HEK293 (cell line): ENCODE results near the gene KLK1.

Source experiments
- CTCF ChIA-PET: fragments of 350-600 bp; formaldehyde crosslinking; extraction: SDS; loops from one replicate; lab custom pipeline; 2021; ENCODE audit warnings: antibody characterized with exemption; lab: Yijun Ruan, JAX
- POLR2A ChIA-PET: fragments of 300-600 bp; formaldehyde crosslinking; extraction: SDS; loops from one replicate; lab custom pipeline; 2020; ENCODE audit warnings: antibody characterized with exemption, inconsistent platforms; lab: Yijun Ruan, JAX
- H3K27ac ChIP-seq: fragments of 200-500 bp; sonication (Bioruptor generic); 2 replicates; pipeline ENCODE4 v1.5.1; 2014; ENCODE audit warnings: low read depth, low read length, control low read depth, inconsistent platforms; ENCODE audit errors: extremely low read depth
- H3K36me3 ChIP-seq, 2 experiments: fragments of 200-500 bp in 1 of 2; sonication (Bioruptor generic) in 1 of 2; 1 replicate in 1 of 2; 2 replicates in 1 of 2; pipeline ENCODE4 v1.5.1; 2014 to 2017; ENCODE audit warnings: inconsistent platforms in 2 of 2, low read length in 2 of 2; ENCODE audit not compliant: control insufficient read depth in 2 of 2, insufficient read depth in 1 of 2
- H3K4me1 ChIP-seq: fragments of 200-500 bp; sonication (Bioruptor generic); 2 replicates; pipeline ENCODE4 v1.5.1; 2014; ENCODE audit warnings: mild to moderate bottlenecking, low read length, inconsistent platforms; ENCODE audit not compliant: control insufficient read depth, insufficient read depth
- H3K4me3 ChIP-seq: 2 replicates; pipeline ENCODE4 v1.5.1; 2011; ENCODE audit warnings: low read depth, mild to moderate bottlenecking, control low read depth, low read length, moderate library complexity
- H3K9me3 ChIP-seq: fragments of 200-500 bp; sonication (Bioruptor generic); 2 replicates; pipeline ENCODE4 v1.5.1; 2014; ENCODE audit warnings: low read depth, low read length, inconsistent platforms; ENCODE audit not compliant: control insufficient read depth, insufficient read depth
- ELK4 ChIP-seq: IDR thresholded peaks from 2 replicates; pipeline ENCODE4 v1.6.1; 2011; ENCODE audit warnings: mild to moderate bottlenecking, low read depth, low read length, borderline replicate concordance
- PRDM6 ChIP-seq: fragments of 450-650 bp; formaldehyde crosslinking; IDR thresholded peaks from 2 replicates; pipeline ENCODE4 v1.5.1; 2017; ENCODE audit warnings: missing biosample characterization, missing genetic modification characterization
- REST ChIP-seq: fragments of 450-650 bp; formaldehyde crosslinking; IDR thresholded peaks from 2 replicates; pipeline ENCODE4 v1.5.1; 2016; ENCODE audit warnings: missing biosample characterization, missing genetic modification characterization
- TRIM28 ChIP-seq: IDR thresholded peaks from 2 replicates; pipeline ENCODE4 v1.6.1; 2011; ENCODE audit warnings: low read length, control low read depth, borderline replicate concordance
- WT1 ChIP-seq: fragments of 450-650 bp; formaldehyde crosslinking; IDR thresholded peaks from 2 replicates; pipeline ENCODE4 v1.5.1; 2016; ENCODE audit warnings: missing biosample characterization, missing genetic modification characterization
- ZBTB1 ChIP-seq: fragments of 450-650 bp; formaldehyde crosslinking; IDR thresholded peaks from 2 replicates; pipeline ENCODE4 v1.5.1; 2016; ENCODE audit warnings: missing biosample characterization, missing genetic modification characterization
- ZNF211 ChIP-seq: fragments of 450-650 bp; formaldehyde crosslinking; IDR thresholded peaks from 2 replicates; pipeline ENCODE4 v1.5.1; 2016; ENCODE audit warnings: low read depth, missing biosample characterization, missing genetic modification characterization
- ZNF239 ChIP-seq: fragments of 450-650 bp; formaldehyde crosslinking; IDR thresholded peaks from 2 replicates; pipeline ENCODE4 v1.5.1; 2016; ENCODE audit warnings: missing biosample characterization, missing genetic modification characterization
- ZNF558 ChIP-seq: fragments of 450-650 bp; formaldehyde crosslinking; IDR thresholded peaks from 2 replicates; pipeline ENCODE4 v1.5.1; 2016; ENCODE audit warnings: missing biosample characterization, missing genetic modification characterization
- ZNF704 ChIP-seq: fragments of 450-650 bp; formaldehyde crosslinking; IDR thresholded peaks from 2 replicates; pipeline ENCODE4 v1.5.1; 2016; ENCODE audit warnings: missing biosample characterization, missing genetic modification characterization
- ZNF747 ChIP-seq: fragments of 450-650 bp; formaldehyde crosslinking; IDR thresholded peaks from 2 replicates; pipeline ENCODE4 v1.5.1; 2016; ENCODE audit warnings: missing biosample characterization, missing genetic modification characterization
- TF ChIP-seq, protein P1 (sequence below): fragments of 450-650 bp; formaldehyde crosslinking; IDR thresholded peaks from 2 replicates; pipeline ENCODE4 v1.5.1; 2016; ENCODE audit warnings: missing biosample characterization, missing genetic modification characterization
- TF ChIP-seq, protein P2 (sequence below): fragments of 450-650 bp; formaldehyde crosslinking; IDR thresholded peaks from 2 replicates; pipeline ENCODE4 v1.5.1; 2016; ENCODE audit warnings: missing biosample characterization, missing genetic modification characterization

Gene KLK1

DNA sequence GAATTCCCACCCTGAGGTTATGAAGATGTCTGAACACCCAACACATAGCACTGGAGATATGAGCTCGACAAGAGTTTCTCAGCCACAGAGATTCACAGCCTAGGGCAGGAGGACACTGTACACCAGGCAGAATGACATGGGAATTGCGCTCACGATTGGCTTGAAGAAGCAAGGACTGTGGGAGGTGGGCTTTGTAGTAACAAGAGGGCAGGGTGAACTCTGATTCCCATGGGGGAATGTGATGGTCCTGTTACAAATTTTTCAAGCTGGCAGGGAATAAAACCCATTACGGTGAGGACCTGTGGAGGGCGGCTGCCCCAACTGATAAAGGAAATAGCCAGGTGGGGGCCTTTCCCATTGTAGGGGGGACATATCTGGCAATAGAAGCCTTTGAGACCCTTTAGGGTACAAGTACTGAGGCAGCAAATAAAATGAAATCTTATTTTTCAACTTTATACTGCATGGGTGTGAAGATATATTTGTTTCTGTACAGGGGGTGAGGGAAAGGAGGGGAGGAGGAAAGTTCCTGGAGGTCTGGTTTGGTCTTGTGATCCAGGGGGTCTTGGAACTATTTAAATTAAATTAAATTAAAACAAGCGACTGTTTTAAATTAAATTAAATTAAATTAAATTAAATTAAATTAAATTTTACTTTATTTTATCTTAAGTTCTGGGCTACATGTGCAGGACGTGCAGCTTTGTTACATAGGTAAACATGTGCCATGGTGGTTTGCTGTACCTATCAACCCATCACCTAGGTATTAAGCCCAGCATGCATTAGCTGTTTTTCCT, 38.1 kb upstream of the KLK1 start:
- no peaks in the 10 kb centered on the region for H3K36me3 ChIP-seq
- H3K4me3 ChIP-seq = no peak overlapping the region
- no peak overlapping the region for H3K27ac ChIP-seq
- ChIA-PET CTCF (interaction anchor here (0.6 to 0.8 kb wide), 2 partner anchors 46 to 155 kb away, joined by 3 to 4 read pairs; no protein-coding TSS in a partner anchor), POLR2A (interaction anchor here (1.0 kb wide), 1 partner anchor 57 kb away, joined by 3 read pairs; no protein-coding TSS in a partner anchor)
- TF ChIP-seq ZNF704 (tag by site-specific recombination) (no peak), ZNF239 (tag by site-specific recombination) (no peak), ZNF747 (tag by site-specific recombination) (no peak), ELK4 (no peak), REST (no peak), ZBTB1 (tag by site-specific recombination) (no peak), WT1 (tag by site-specific recombination) (no peak), ZNF558 (tag by site-specific recombination) (no peak)
- TF ChIP-seq, protein P1, sequence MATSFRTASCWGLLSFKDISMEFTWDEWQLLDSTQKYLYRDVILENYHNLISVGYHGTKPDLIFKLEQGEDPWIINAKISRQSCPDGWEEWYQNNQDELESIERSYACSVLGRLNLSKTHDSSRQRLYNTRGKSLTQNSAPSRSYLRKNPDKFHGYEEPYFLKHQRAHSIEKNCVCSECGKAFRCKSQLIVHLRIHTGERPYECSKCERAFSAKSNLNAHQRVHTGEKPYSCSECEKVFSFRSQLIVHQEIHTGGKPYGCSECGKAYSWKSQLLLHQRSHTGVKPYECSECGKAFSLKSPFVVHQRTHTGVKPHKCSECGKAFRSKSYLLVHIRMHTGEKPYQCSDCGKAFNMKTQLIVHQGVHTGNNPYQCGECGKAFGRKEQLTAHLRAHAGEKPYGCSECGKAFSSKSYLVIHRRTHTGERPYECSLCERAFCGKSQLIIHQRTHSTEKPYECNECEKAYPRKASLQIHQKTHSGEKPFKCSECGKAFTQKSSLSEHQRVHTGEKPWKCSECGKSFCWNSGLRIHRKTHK (tag by site-specific recombination) = no peak
- H3K9me3 ChIP-seq = no peaks in the 10 kb centered on the region
- H3K4me1 ChIP-seq = no peaks in the 10 kb centered on the region

- POLR2A ChIA-PET = interaction anchor here (1.0 kb wide), 1 partner anchor 56 kb away, joined by 3 read pairs; no protein-coding TSS in a partner anchor
- Histone ChIP-seq H3K4me3 (no peak overlapping the region), H3K9me3 (no peaks in the 10 kb centered on the region), H3K27ac (no peak overlapping the region), H3K36me3 (no peaks in the 10 kb centered on the region), H3K4me1 (no peaks in the 10 kb centered on the region)
- CTCF ChIA-PET = interaction anchor here (0.6 kb wide), 1 partner anchor 154 kb away, joined by 3 read pairs; no protein-coding TSS in a partner anchor
- TF ChIP-seq PRDM6 (no peak), TRIM28 (no peak), ZNF211 (tag by site-specific recombination) (no peak)
- TF ChIP-seq, protein P2, sequence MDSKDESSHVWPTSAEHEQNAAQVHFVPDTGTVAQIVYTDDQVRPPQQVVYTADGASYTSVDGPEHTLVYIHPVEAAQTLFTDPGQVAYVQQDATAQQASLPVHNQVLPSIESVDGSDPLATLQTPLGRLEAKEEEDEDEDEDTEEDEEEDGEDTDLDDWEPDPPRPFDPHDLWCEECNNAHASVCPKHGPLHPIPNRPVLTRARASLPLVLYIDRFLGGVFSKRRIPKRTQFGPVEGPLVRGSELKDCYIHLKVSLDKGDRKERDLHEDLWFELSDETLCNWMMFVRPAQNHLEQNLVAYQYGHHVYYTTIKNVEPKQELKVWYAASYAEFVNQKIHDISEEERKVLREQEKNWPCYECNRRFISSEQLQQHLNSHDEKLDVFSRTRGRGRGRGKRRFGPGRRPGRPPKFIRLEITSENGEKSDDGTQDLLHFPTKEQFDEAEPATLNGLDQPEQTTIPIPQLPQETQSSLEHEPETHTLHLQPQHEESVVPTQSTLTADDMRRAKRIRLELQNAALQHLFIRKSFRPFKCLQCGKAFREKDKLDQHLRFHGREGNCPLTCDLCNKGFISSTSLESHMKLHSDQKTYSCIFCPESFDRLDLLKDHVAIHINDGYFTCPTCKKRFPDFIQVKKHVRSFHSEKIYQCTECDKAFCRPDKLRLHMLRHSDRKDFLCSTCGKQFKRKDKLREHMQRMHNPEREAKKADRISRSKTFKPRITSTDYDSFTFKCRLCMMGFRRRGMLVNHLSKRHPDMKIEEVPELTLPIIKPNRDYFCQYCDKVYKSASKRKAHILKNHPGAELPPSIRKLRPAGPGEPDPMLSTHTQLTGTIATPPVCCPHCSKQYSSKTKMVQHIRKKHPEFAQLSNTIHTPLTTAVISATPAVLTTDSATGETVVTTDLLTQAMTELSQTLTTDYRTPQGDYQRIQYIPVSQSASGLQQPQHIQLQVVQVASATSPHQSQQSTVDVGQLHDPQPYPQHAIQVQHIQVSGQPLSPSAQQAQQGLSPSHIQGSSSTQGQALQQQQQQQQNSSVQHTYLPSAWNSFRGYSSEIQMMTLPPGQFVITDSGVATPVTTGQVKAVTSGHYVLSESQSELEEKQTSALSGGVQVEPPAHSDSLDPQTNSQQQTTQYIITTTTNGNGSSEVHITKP (tag by site-specific recombination) = 0 out of 2 replicates have a peak, but pooled peaks have one; percentile 19
These were observed 37.4 kb upstream of the KLK1 start for GRCh38 chr19:50861010-50861409.
